ENCODE results near the gene FLII.
"Not testable (repeated sequence)": the region's sequence is repeated elsewhere in the genome, so short reads cannot be mapped to it uniquely, and the experiment has no call there.

FLII gene

GRCh38 chr17:18224053-18224386 lies 34.5 kb downstream of the FLII start:
- DNase-seq (ENCODE audit: low read depth in 1 of 2, low spot score in 1 of 2), result no peak

DNA sequence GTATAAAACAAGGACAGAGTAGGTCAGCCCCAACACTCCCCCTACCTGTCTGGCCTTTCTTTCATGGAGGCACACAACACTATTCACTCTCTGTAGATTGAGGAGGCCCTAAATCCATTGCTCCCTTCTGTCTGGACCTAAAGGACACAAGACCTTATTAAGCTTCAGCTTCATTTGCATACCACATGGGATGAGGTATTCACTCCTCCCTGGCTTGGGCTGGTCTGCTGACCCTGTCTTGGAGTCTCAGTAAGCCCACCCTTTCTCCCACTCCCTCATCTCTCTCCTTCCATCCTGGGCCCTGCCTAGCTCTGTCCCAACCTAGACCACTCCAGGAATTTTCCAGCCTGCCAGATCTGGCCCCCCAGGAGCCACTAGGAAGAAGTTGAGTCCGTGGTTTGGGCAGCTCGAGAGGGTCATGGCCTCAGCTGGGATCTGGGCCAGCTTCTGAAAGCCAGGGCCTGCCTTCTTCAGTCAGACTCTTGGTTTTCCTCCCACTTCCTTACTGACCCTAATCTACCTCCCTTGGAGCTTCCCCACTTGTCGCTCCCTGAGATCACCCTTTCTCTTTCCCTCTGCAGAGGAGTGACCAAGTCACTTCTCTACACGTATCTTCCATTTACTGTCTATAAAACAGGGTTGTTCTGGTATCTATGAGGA lies 39.7 kb downstream of the FLII start:
- DNase-seq (ENCODE audit: low read depth in 1 of 2, low spot score in 1 of 2), result no peak

DNA sequence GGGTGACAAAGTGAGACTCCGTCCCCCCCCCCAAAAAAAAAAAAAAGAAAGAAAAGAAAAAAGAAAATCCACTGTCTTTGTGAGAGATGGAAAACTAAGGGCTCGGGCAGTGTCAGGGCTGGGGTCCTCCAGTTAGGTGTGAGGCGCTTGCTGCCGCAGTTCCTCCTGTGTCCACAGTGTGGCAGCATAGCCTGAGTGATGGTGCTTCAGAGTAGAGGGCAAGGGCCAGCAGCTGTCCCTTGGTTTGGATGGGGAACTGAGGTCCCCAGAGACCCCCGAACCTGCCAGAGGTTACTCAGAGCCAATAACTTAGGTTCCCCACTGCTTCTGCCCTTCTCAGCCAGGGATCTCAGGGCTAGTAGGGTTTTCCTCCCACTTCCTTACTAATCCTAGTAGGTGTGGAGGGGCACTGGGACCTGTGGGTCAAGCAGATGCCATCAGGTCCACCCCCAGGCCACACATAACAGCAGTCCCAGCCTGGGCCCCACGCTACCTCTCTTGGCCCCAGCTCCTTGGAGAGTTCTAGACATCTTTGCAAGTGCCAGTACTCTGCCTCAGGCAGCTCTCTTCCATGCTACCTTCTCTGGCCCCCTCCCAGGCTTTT lies 41.0 kb downstream of the FLII start:
- peak; percentile 46 to 52 for DNase-seq (ENCODE audit: low read depth in 1 of 2, low spot score in 1 of 2)

DNA sequence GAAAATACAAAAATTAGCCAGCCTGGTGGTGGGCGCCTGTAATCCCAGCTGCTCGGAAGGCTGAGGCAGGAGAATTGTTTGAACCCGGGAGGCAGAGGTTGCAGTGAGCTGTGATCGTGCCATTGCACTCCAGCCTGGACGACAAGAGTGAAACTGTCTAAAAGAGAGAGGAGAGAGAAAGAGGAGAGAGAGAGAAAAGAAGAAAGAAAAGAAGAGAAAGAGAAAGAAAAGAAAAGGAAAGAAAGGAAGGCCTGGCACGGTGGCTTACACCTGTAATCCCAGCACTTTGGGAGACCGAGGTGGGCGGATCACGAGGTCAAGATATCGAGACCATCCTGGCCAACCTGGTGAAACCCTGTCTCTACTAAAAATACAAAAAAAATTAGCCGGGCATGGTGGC lies 41.6 kb downstream of the FLII start:
- not testable (repeated sequence) for DNase-seq (ENCODE audit: low read depth in 1 of 2, low spot score in 1 of 2)

DNA sequence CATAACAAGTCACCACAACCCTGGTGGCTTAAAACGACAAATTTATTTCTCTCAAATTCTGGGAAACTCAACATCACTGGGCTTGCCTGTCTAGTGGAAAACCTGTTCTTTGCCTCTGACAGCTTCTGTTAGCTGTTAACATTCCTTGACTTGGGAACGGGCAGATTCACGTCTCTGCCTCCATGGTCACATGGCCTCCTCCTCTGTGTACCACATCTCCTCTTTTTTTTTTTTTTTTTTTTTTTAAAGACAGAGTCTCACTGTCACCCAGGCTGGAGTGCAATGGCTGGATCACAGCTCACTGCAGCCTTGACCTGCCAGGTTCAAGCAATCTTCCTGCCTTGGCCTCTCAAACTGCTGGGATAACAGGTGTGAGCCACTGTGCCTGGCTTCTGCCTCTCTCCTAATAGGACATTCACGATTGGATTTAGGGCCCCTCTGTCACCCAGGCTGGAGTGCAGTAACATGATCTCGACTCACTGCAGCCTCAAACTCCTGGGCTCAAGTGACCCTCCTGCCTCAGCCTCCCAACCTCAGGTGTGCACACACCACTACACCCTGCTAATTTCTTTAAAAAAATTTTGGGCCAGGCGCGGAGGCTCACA lies 44.8 kb downstream of the FLII start:
- DNase-seq (ENCODE audit: low read depth in 1 of 2, low spot score in 1 of 2), result no peak

DNA sequence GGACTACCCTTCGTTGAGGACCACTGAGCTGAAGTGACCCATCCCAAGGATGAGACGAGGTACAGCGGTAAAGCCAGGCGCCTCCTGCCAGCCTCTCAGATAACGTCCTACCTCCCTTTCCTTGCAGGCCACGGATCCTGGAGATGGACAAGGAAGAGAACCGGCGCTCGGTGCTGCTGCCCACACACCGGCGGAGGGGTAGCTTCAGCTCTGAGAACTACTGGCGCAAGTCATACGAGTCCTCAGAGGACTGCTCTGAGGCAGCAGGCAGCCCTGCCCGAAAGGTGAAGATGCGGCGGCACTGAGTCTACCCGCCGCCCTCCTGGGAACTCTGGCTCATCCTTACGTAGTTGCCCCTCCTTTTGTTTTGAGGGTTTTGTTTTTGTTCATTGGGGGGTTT lies 50.4 kb downstream of the FLII start:
- no peak for DNase-seq (ENCODE audit: low read depth in 1 of 2, low spot score in 1 of 2)

DNA sequence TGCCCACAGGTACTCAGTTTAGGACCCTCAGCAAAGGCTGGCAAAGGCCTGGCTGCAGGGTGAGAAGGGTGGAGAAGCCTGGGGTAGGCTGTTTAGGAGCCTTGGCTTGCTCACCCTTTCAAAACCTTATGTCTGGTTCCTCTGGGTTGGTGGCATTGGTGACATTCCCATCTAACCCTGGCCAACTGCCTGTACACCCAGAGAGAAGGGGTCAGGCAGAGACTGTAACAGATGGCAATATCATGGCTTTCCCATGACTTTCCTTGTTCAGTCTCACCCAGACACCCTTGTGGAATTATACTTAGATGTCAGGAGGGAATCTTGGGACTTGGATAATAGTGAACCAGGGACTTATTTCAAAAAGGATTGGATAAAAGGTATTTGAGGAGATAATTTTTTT lies 51.6 kb downstream of the FLII start:
- no peak for DNase-seq (ENCODE audit: low read depth in 1 of 2, low spot score in 1 of 2)

- no peak for DNase-seq (ENCODE audit: low read depth in 1 of 2, low spot score in 1 of 2)
These were observed 52.7 kb downstream of the FLII start for GRCh38 chr17:18205861-18206260.

DNA sequence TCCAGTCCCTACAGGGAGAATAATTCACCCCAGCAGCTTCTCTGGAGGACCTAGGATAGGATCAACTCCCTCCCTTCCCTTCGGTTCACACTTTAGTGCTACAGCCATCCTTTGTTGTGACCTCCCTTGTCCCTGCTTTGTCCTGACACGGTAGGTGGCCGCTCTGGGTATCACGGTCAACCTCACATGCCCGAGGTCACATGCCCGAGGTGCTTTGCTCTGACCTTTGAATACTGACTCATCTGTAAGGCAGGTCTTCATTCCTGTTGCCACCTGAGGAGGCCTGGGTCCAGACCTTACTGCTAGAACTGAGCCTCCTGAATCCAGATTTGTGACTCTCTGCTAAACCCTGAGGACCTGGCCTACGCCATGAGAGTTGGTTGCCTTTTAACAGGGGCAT lies 55.2 kb downstream of the FLII start:
- DNase-seq (ENCODE audit: low read depth in 1 of 2, low spot score in 1 of 2), result no peak

DNA sequence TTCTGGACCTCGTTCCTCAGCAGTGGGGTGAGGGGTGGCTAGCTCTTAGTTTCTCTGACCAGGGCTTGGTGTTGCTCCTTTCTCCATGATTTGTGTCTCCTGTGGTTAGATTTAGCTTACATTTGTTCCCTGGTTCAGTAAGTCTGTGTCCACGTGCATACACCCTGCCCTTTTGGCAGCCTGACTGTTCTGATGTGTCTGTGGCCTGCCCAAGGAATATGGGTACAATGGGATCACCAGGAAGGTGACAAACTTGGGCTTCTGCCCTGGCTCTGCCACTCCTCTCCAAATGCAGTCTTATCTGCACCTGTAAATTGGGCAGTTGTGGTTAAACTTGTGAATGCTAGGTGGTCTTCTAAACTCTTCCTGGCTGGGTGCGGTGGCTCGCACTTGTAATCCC lies 57.4 kb downstream of the FLII start:
- DNase-seq (ENCODE audit: low read depth in 1 of 2, low spot score in 1 of 2), result no peak

DNA sequence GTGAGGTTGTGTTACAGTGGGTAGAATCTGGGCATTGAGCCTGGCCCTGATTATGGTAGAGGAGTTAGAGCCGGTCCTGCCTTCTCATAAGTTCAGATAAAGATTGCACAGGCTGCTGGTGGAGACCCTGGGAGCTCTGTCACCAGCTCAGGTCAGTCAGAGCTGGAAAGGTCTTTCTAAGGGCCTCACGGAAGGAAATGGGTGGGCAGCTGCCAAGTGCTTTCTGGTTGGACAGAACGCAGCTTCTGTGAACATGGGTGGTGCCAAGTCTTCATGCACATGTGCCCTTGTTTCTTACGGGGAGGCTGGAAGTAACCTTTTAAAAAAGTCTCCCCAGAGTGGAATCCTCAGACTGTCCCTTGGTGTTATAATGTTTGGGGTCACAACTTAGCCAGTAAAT lies 60.0 kb downstream of the FLII start:
- no peak for DNase-seq (ENCODE audit: low read depth in 1 of 2, low spot score in 1 of 2)

- DNase-seq (ENCODE audit: low read depth in 1 of 2, low spot score in 1 of 2), result no peak
These were observed 60.9 kb downstream of the FLII start for GRCh38 chr17:18197535-18198194.

- no peak for DNase-seq (ENCODE audit: low read depth in 1 of 2, low spot score in 1 of 2)
These were observed 63.3 kb downstream of the FLII start for GRCh38 chr17:18195246-18195645.
